Liver (tissue), 9 donors: ENCODE data around the gene ACD. TPM values are rescaled to one million over a fixed set of nuclear protein-coding genes. Genes with fewer than 3 reads are reported as not detected.

Source experiments
- DNase-seq: peaks from one replicate; pipeline ENCODE4 v3.0.0-alpha.2; 2017; ENCODE audit warnings: low spot score
- H3K27ac ChIP-seq, 2 donors: one replicate each; pipeline ENCODE4 v1.7.0; 2013; ENCODE audit warnings: inconsistent platforms in 2 of 2, low read length in 2 of 2, control low read depth in 1 of 2, low read depth in 1 of 2, mild to moderate bottlenecking in 1 of 2
- H3K27me3 ChIP-seq, 4 donors: one replicate each; pipeline versions ENCODE4 v1.6.1 to v1.7.0; 2013; ENCODE audit warnings: low read length in 3 of 4, inconsistent platforms in 1 of 4, mild to moderate bottlenecking in 1 of 4, moderate library complexity in 1 of 4; ENCODE audit not compliant: control insufficient read depth in 4 of 4, insufficient read depth in 4 of 4
- H3K36me3 ChIP-seq, 4 donors: one replicate each; pipeline versions ENCODE4 v1.6.1 to v1.7.0; 2013; ENCODE audit warnings: low read length in 3 of 4, mild to moderate bottlenecking in 3 of 4, low read depth in 1 of 4, moderate library complexity in 1 of 4; ENCODE audit not compliant: control insufficient read depth in 4 of 4, insufficient read depth in 3 of 4
- H3K4me1 ChIP-seq, 4 donors: one replicate each; pipeline versions ENCODE4 v1.6.1 to v1.7.0; 2013; ENCODE audit warnings: low read length in 3 of 4, mild to moderate bottlenecking in 3 of 4, moderate library complexity in 1 of 4; ENCODE audit not compliant: control insufficient read depth in 4 of 4, insufficient read depth in 4 of 4
- H3K4me3 ChIP-seq, 3 donors: one replicate each; pipeline versions ENCODE4 v1.6.1 to v1.7.0; 2013; ENCODE audit warnings: low read length in 3 of 3, control low read depth in 1 of 3, low read depth in 1 of 3, mild to moderate bottlenecking in 1 of 3
- H3K9ac ChIP-seq, 2 donors: one replicate each; pipeline ENCODE4 v1.7.0; 2013; ENCODE audit warnings: low read length in 2 of 2, mild to moderate bottlenecking in 2 of 2, moderate library complexity in 2 of 2, control low read depth in 1 of 2, low read depth in 1 of 2
- H3K9me3 ChIP-seq, 4 donors: one replicate each; pipeline versions ENCODE4 v1.6.1 to v1.7.0; 2013; ENCODE audit warnings: low read length in 3 of 4; ENCODE audit not compliant: control insufficient read depth in 4 of 4
- ATF3 ChIP-seq: IDR thresholded peaks from 2 replicates; pipeline ENCODE4 v1.6.1; 2016; ENCODE audit warnings: antibody characterized with exemption
- CTCF ChIP-seq: fragments of 150-350 bp; IDR thresholded peaks from 2 replicates; pipeline ENCODE4 v1.5.1; 2017; ENCODE audit warnings: improper control_type of control experiment, low read depth, low read length; ENCODE audit not compliant: missing input control
- EGR1 ChIP-seq, 2 donors: IDR thresholded peaks; 2 replicates each; pipeline ENCODE4 v1.6.1; 2016 to 2018; ENCODE audit warnings: antibody characterized with exemption in 2 of 2, low read depth in 2 of 2
- FOXA1 ChIP-seq: IDR thresholded peaks from 2 replicates; pipeline ENCODE4 v1.6.1; 2016; ENCODE audit warnings: antibody characterized with exemption
- FOXA2 ChIP-seq: IDR thresholded peaks from 2 replicates; pipeline ENCODE4 v1.6.1; 2016; ENCODE audit warnings: antibody characterized with exemption
- GABPA ChIP-seq, 2 donors: IDR thresholded peaks in 1 of 2; conservative IDR thresholded peaks in 1 of 2; 2 replicates each; pipeline ENCODE4 v1.6.1; 2016; ENCODE audit warnings: antibody characterized with exemption in 2 of 2, mild to moderate bottlenecking in 1 of 2, moderate library complexity in 1 of 2
- HNF4G ChIP-seq: IDR thresholded peaks from 2 replicates; pipeline ENCODE4 v1.6.1; 2016; ENCODE audit warnings: antibody characterized with exemption
- MAX ChIP-seq: IDR thresholded peaks from 2 replicates; pipeline ENCODE4 v1.6.1; 2016; ENCODE audit warnings: antibody characterized with exemption
- NR2F2 ChIP-seq: IDR thresholded peaks from 2 replicates; pipeline ENCODE4 v1.6.1; 2016; ENCODE audit warnings: antibody characterized with exemption
- RAD21 ChIP-seq, 2 donors: IDR thresholded peaks; 2 replicates each; pipeline ENCODE4 v1.6.1; 2016; ENCODE audit warnings: antibody characterized with exemption in 2 of 2, mild to moderate bottlenecking in 2 of 2
- REST ChIP-seq: IDR thresholded peaks from 2 replicates; pipeline ENCODE4 v1.6.1; 2016; ENCODE audit warnings: antibody characterized with exemption, mild to moderate bottlenecking
- RXRA ChIP-seq, 2 donors: IDR thresholded peaks; 2 replicates each; pipeline ENCODE4 v1.6.1; 2017 to 2018; ENCODE audit warnings: antibody characterized with exemption in 2 of 2, mild to moderate bottlenecking in 1 of 2
- SP1 ChIP-seq: IDR thresholded peaks from 2 replicates; pipeline ENCODE4 v1.6.1; 2018; ENCODE audit warnings: antibody characterized with exemption, mild to moderate bottlenecking
- TAF1 ChIP-seq: conservative IDR thresholded peaks from 2 replicates; pipeline ENCODE4 v1.6.1; 2016; ENCODE audit warnings: antibody characterized with exemption, mild to moderate bottlenecking
- YY1 ChIP-seq: IDR thresholded peaks from 2 replicates; pipeline ENCODE4 v1.6.1; 2016; ENCODE audit warnings: antibody characterized with exemption, mild to moderate bottlenecking
- ZBTB33 ChIP-seq: IDR thresholded peaks from 2 replicates; pipeline ENCODE4 v1.6.1; 2016; ENCODE audit warnings: antibody characterized with exemption
- WGBS: extraction: QIAGEN DNeasy Blood & Tissue Kit; methylation state at CpG from one replicate; pipeline ENCODE4 v1.1.7; 2013; 5-methylcytosine and 5-hydroxymethylcytosine counted together
- polyA plus RNA-seq, 2 donors: library from polyadenylated mRNA; stranded (reverse) in 1 of 2; unstranded in 1 of 2; fragments of 200-250 nt in 1 of 2; fragments of >200 nt in 1 of 2; fragmentation: Nextera tagmentation in 1 of 2; extraction: Ambion mirVana in 1 of 2; gene quantifications; one replicate each; pipeline versions ENCODE4 v1.2.1 to v1.2.3, GENCODE V29; 2013 to 2015
- total RNA-seq, 2 donors: library from RNA; depleted of rRNA; stranded (reverse); fragments of >200 nt; gene quantifications; one replicate each; pipeline ENCODE4 v1.2.3, GENCODE V29; 2014
- donor health status: healthy.
- donor health status: healthy.
- donor health status: healthy.
- donor health status: healthy.
- donor health status: healthy.

Gene ACD
- total and polyA plus RNA-seq, 4 donors, result 4.3 to 5.6 (median 5.1) TPM

- H3K27me3 ChIP-seq, result no peaks in the 10 kb centered on the region
- peaks cover 0 to 13% (median 9%) of the 10 kb centered on the region in 4 donors for H3K4me1 ChIP-seq
- no peak for DNase-seq
- peaks cover 0 to 2% (median under 1%) of the 10 kb centered on the region in 4 donors for H3K36me3 ChIP-seq
- no peak overlapping the region for H3K9ac ChIP-seq
- H3K9me3 ChIP-seq, result no peaks in the 10 kb centered on the region
- WGBS, result 85% methylated on average over 4 of the region's 4 CpGs
- TF ChIP-seq TAF1, result no peak
- no peak for TF ChIP-seq MAX
- no peak for TF ChIP-seq YY1
- no peak for TF ChIP-seq RAD21 (IDR thresholded peaks at IDR 0.05)
- no peak for TF ChIP-seq HNF4G
- TF ChIP-seq EGR1 (IDR thresholded peaks at IDR 0.05; ENCODE audit: low read depth in 2 of 2), result no peak
- no peak for TF ChIP-seq SP1
- no peak for TF ChIP-seq REST
- no peak for TF ChIP-seq FOXA2
- TF ChIP-seq NR2F2, result no peak
- TF ChIP-seq CTCF, result no peak
- TF ChIP-seq GABPA (IDR thresholded peaks at IDR 0.05 in 1 of 2, conservative IDR thresholded peaks at IDR 0.05 in 1 of 2), result no peak
- TF ChIP-seq FOXA1, result no peak
- no peak for TF ChIP-seq RXRA (IDR thresholded peaks at IDR 0.05)
- TF ChIP-seq ZBTB33, result no peak
- H3K4me3 ChIP-seq, result no peak overlapping the region
- peak overlapping the region in 1 of 2 donors; percentile 28 for H3K27ac ChIP-seq
These were observed 37.5 kb upstream of the ACD start for GRCh38 chr16:67697422-67698185.

GRCh38 chr16:67694611-67695010, 34.6 kb upstream of the ACD start:
- peaks cover 0 to 13% (median 9%) of the 10 kb centered on the region in 4 donors for H3K4me1 ChIP-seq
- H3K9me3 ChIP-seq, result no peaks in the 10 kb centered on the region
- DNase-seq, result no peak
- H3K36me3 ChIP-seq, result peaks cover 0 to 4% (median 2%) of the 10 kb centered on the region in 4 donors
- no peak overlapping the region for H3K4me3 ChIP-seq
- H3K27ac ChIP-seq, result peak overlapping the region in 1 of 2 donors; percentile 4
- H3K9ac ChIP-seq, result no peak overlapping the region
- 42% methylated on average over 2 of the region's 2 CpGs for WGBS
- TF ChIP-seq RXRA (IDR thresholded peaks at IDR 0.05), result no peak
- TF ChIP-seq CTCF, result no peak
- TF ChIP-seq ATF3, result no peak
- no peak for TF ChIP-seq REST
- no peak for TF ChIP-seq HNF4G
- TF ChIP-seq EGR1 (IDR thresholded peaks at IDR 0.05; ENCODE audit: low read depth in 2 of 2), result no peak
- TF ChIP-seq YY1, result no peak
- H3K27me3 ChIP-seq, result no peaks in the 10 kb centered on the region
